ENCODE results near the gene CPVL. TPM values are rescaled to one million over a fixed set of nuclear protein-coding genes. Genes with fewer than 3 reads are reported as not detected.

Gene CPVL
- total RNA-seq, 1 donor from 2014 or later, result 0.32 TPM

- intact Hi-C loops (cut with micrococcal nuclease), result no loop called here
Measured at GRCh38 chr7:29013082-29013695, 133.1 kb downstream of the CPVL start.

- intact Hi-C loops (cut with micrococcal nuclease), result no loop called here
Measured at GRCh38 chr7:29009947-29010346, 136.4 kb downstream of the CPVL start.

DNA sequence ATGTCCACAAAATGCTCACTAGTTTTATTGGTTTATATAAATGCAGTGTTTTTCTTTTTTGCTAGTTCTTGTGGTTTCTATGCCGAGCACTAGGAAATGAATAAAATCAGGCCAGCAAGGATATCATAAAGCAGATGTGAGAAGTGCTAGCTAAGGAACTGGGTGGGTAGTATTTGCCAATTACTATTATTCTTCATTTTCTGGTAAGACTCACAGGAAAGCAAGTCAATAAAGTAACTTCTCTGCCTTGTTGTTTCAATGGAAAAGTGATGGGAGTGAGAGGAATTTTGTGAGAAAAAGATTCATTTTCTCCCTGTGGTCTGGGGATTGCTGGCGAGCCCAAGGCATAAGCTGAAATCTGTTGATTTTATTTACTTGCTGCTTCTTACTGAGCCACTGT, 137.7 kb downstream of the CPVL start:
- intact Hi-C loops (cut with micrococcal nuclease), result no loop called here

DNA sequence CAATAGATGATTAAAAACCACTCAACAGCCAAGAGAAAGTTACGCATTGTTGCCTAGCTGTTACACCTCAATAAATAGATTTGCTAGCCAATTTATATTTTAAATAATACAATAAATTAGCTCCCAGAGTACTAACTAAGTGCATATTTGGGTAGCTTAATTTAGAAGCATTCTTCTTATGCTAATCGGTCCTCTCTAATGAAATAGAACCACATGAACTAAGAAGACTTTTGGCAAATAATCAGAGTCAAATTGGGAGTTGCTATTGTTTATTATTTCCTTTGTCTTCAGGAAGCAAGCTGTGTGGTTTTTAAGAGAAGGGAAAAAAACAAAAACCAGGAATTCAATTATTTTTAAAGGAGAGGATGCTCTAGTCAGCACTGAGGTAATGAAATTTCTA, 139.2 kb downstream of the CPVL start:
- intact Hi-C loops (cut with micrococcal nuclease), result no loop called here

GRCh38 chr7:29005829-29006228, 140.5 kb downstream of the CPVL start:
- intact Hi-C loops (cut with micrococcal nuclease), result no loop called here

GRCh38 chr7:29005406-29005805, 140.9 kb downstream of the CPVL start:
- intact Hi-C loops (cut with micrococcal nuclease), result no loop called here

GRCh38 chr7:29003703-29004102, 142.6 kb downstream of the CPVL start:
- intact Hi-C loops (cut with micrococcal nuclease), result no loop called here

DNA sequence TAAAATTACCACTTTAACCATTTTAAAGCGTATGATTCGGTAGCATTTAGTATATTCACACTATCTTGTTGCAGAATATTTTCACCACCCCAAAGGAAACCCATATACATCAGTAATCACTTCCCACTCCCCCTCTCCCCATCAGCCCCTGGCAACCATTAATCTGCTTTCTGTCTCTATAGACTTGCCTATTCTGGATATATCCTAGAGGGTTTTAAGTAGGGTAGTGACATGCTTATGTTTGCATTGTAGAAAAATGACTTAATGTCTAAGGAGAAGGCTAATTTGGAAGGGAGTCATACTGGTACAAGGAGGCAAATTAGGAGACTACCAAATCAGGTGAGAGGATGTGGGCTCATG, 145.6 kb downstream of the CPVL start:
- intact Hi-C loops (cut with micrococcal nuclease), result no loop called here

GRCh38 chr7:28999895-29000716, 146.2 kb downstream of the CPVL start:
- intact Hi-C loops (cut with micrococcal nuclease), result no loop called here

- intact Hi-C loops (cut with micrococcal nuclease), result no loop called here
Measured at GRCh38 chr7:28999427-28999826, 146.9 kb downstream of the CPVL start.

DNA sequence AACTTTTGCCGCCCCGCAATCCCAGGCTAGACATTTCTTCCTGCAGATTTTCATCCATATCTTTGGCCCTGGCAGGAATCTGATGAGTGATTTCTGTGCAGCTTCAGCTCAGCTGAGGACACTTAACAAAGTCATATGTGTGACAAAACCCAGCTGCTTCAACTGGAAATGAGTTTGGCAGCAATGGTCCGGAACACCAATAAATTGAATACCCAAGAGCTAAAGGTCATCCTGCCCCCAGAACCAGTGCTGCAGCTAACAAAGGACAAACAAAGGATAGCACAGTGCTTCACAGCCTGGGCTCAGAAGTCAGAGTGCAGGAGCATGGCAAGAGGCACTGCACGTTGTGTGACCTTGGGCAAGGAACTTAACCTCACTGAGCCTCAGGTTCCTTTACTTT, 148.2 kb downstream of the CPVL start:
- intact Hi-C loops (cut with micrococcal nuclease), result no loop called here

GRCh38 chr7:28996836-28997235, 149.5 kb downstream of the CPVL start:
- intact Hi-C loops (cut with micrococcal nuclease), result no loop called here

- intact Hi-C loops (cut with micrococcal nuclease), result no loop called here
Measured at GRCh38 chr7:28993371-28993770, 153.0 kb downstream of the CPVL start.

DNA sequence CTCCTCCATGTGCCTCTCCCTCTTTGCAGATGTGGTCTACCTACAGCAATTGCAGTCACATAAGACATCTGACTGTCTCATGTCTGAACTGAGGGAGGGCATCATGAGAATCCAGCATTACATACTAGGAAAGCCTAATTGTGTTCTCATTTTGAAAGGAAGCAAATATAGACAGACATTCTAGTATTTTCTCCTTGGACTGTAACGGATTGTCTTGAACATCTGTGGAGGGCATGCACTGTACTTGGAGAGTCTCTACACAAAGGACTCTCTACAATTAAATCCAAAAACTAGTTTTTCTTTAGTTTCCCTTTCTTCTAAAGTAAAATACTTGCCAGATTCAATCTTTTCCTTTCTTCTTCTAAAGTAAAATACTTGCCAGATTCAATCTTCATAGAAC, 153.5 kb downstream of the CPVL start:
- intact Hi-C loops (cut with micrococcal nuclease), result no loop called here

DNA sequence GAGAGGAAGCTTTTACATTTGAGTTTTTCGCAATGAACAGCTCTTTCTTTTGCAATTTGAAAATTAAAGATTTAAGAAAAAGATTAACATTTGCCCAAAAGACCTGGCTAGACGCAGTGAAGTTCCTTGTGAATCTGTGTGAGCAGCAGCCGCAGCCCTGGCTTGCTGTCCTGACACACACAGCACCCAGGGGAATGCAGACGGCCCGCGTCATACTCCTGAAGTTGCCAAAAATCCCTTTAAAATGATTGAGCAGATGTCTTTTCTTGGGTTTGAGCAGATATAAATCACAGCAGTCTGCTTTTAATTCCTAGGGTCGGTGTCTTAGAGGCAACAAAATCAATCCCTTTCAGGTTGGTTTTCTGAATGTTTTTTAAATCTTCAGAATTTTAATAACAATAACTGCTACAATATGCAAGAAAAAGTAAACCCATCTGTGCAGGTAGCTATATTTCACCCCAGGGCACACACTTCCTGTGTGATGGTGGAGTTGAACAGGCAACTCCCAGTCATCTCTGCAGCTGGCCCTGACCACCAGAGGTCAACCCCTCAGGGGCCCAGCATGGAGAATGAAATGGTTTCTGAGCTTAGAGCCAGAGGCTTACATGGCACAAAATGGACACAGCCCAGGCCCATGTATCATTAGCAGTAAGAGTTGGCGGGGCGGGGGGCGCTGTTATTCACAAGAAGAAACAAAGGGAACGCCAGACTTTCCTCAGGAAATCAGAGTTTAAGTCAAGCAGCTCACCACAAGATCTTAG, 156.0 kb downstream of the CPVL start:
- intact Hi-C loops (cut with micrococcal nuclease), result no loop called here

- intact Hi-C loops (cut with micrococcal nuclease), result no loop called here
Measured at GRCh38 chr7:28989211-28989980, 156.9 kb downstream of the CPVL start.

DNA sequence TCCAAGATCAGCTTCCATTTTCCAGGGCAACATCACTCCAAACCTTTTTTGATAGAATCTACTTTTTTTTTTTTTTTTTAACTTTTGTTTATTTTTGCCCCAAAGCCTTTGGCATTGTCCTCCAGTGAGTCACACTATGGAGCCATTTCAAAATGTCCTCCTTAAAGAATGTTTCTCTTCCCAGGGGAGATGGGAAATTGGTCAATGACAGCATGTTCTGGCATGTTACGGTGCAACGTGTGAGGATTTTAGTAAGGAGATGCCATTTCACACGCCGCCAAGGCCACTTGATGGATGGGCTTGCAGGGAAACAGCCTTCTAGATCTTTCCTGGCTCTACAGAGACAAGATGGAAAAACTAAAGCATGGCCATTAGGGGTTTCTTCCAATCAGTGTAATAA, 157.5 kb downstream of the CPVL start:
- intact Hi-C loops (cut with micrococcal nuclease), result no loop called here

- intact Hi-C loops (cut with micrococcal nuclease), result no loop called here
Measured at GRCh38 chr7:28988091-28988490, 158.2 kb downstream of the CPVL start.

DNA sequence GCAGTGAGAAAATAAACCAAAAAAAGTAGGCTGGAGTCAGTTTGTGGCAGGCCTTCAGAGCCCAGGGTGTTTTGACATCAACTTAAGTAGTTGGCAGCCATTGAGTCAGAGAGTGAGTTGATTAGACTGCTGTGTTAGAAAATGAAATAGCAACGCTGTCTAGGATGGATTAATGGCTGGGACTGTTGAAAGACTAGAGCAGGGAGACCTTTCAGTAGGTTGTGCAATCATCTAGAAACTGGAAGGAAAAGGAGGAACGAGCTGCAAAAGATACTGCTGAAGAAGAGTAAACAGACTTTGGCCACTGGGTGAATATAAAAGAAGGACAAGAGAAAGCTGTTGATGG, 159.6 kb downstream of the CPVL start:
- intact Hi-C loops (cut with micrococcal nuclease), result no loop called here

- intact Hi-C loops (cut with micrococcal nuclease), result no loop called here
Measured at GRCh38 chr7:28986028-28986764, 160.1 kb downstream of the CPVL start.

GRCh38 chr7:28984631-28985030, 161.7 kb downstream of the CPVL start:
- intact Hi-C loops (cut with micrococcal nuclease), result no loop called here

Measured in T-helper 2 cell treated with Interferon-gamma antibody and Interleukin-4, amounts not matched to agents 100 ng/mL and 5 ng/mL, for 36 hours (primary cell).